ENCODE measurements around the gene ROCK2.

The ROCK2 gene

GRCh38 chr2:11142330-11142729 lies 202.1 kb downstream of the ROCK2 start:
- DNase-seq = no peak

- DNase-seq = no peak
Measured at GRCh38 chr2:11141319-11141718, 203.1 kb downstream of the ROCK2 start.

- no peak for DNase-seq
Measured at GRCh38 chr2:11140492-11140891, 203.9 kb downstream of the ROCK2 start.

GRCh38 chr2:11134349-11134748 lies 210.1 kb downstream of the ROCK2 start:
- no peak for DNase-seq

GRCh38 chr2:11133936-11134320 lies 210.5 kb downstream of the ROCK2 start:
- no peak for DNase-seq

GRCh38 chr2:11133238-11133935 lies 211.0 kb downstream of the ROCK2 start:
- no peak for DNase-seq

- no peak for DNase-seq
Measured at GRCh38 chr2:11132036-11132671, 212.3 kb downstream of the ROCK2 start.

GRCh38 chr2:11131166-11131920 lies 213.1 kb downstream of the ROCK2 start:
- no peak for DNase-seq
